ENCODE results near the gene ZNF605. TPM values are rescaled to one million over a fixed set of nuclear protein-coding genes. Genes with fewer than 3 reads are reported as not detected.
A peak's percentile ranks its signal among the peaks of the same experiment; 100 is the strongest.

Gene ZNF605
- total and polyA plus RNA-seq, 9 of the 15 experiments (the other 6 are each of a cell fraction or from before 2014, with no cell fraction given), result 0.45 to 1.1 (median 0.68) TPM

- no peak for TF ChIP-seq ARID3A (IDR thresholded peaks at IDR 0.05; ENCODE audit: borderline replicate concordance, low read depth, low read length)
- no peak for TF ChIP-seq HMBOX1 (IDR thresholded peaks at IDR 0.05)
- TF ChIP-seq NFIX (CRISPR knock-in tag; IDR thresholded peaks at IDR 0.05; ENCODE audit: low read depth), result no peak
- no peak for TF ChIP-seq ZNF778 (CRISPR knock-in tag; IDR thresholded peaks at IDR 0.05)
- TF ChIP-seq XRCC4 (IDR thresholded peaks at IDR 0.05; ENCODE audit: extremely low read depth, insufficient read depth, insufficient read length), result no peak
- TF ChIP-seq MLLT1 (IDR thresholded peaks at IDR 0.05), result peak in 1 of 2 experiments; percentile 92; a peak in 2 of 4 replicates
- no peak for TF ChIP-seq CBFA2T2 (conservative IDR thresholded peaks at IDR 0.05)
- TF ChIP-seq HDAC8 (tag; IDR thresholded peaks at IDR 0.05), result no peak
- peak in 1 of 2 experiments; percentile 50; a peak in 1 of 4 replicates for TF ChIP-seq HDAC1 (IDR thresholded peaks at IDR 0.05)
- no peak for TF ChIP-seq ZBTB5 (IDR thresholded peaks at IDR 0.05)
- peak; percentile 25 for TF ChIP-seq FIP1L1 (IDR thresholded peaks at IDR 0.05; ENCODE audit: low read depth, low read length, poor library complexity, severe bottlenecking)
- TF ChIP-seq IRF9 (tag; IDR thresholded peaks at IDR 0.05), result no peak
- peak; percentile 99 for TF ChIP-seq TFAP4 (CRISPR knock-in tag; IDR thresholded peaks at IDR 0.05; ENCODE audit: borderline replicate concordance)
- no peak for TF ChIP-seq ZNF586 (CRISPR knock-in tag; conservative IDR thresholded peaks at IDR 0.05)
- TF ChIP-seq MTA3 (IDR thresholded peaks at IDR 0.05; ENCODE audit: borderline replicate concordance), result peak; percentile 64; the same call in 1 of the 2 replicates
- peak; percentile 50; the same call in 1 of the 2 replicates for TF ChIP-seq SPI1 (IDR thresholded peaks at IDR 0.05; ENCODE audit: borderline replicate concordance, low read depth, low read length)
- no peak for TF ChIP-seq MXI1 (IDR thresholded peaks at IDR 0.05; ENCODE audit: low read depth, low read length)
- TF ChIP-seq PPARD (CRISPR knock-in tag; IDR thresholded peaks at IDR 0.05), result no peak
These were observed 68.4 kb downstream of the ZNF605 start, which contains the start of gene CHFR (continued) for GRCh38 chr12:132887513-132888351.
